IPS-18a (cell line): ENCODE data around the gene PRKN.

Experiments used
- H3K27ac ChIP-seq: one replicate; pipeline ENCODE4 v1.5.1; 2013; ENCODE audit warnings: low read length
- H3K27me3 ChIP-seq: one replicate; pipeline ENCODE4 v1.6.1; 2013; ENCODE audit warnings: mild to moderate bottlenecking, low read length; ENCODE audit not compliant: control insufficient read depth, insufficient read depth
- H3K36me3 ChIP-seq: one replicate; pipeline ENCODE4 v1.6.1; 2013; ENCODE audit warnings: low read depth, low read length; ENCODE audit not compliant: control insufficient read depth
- H3K4me1 ChIP-seq: one replicate; pipeline ENCODE4 v1.6.1; 2013; ENCODE audit warnings: low read depth, low read length; ENCODE audit not compliant: control insufficient read depth
- H3K4me3 ChIP-seq: one replicate; pipeline ENCODE4 v1.5.1; 2013; ENCODE audit warnings: low read length
- H3K9ac ChIP-seq: one replicate; pipeline ENCODE4 v1.6.1; 2013; ENCODE audit warnings: mild to moderate bottlenecking, low read length, moderate library complexity
- H3K9me3 ChIP-seq: one replicate; pipeline ENCODE4 v1.6.1; 2013; ENCODE audit warnings: low read depth, low read length; ENCODE audit not compliant: control insufficient read depth

Gene PRKN

DNA sequence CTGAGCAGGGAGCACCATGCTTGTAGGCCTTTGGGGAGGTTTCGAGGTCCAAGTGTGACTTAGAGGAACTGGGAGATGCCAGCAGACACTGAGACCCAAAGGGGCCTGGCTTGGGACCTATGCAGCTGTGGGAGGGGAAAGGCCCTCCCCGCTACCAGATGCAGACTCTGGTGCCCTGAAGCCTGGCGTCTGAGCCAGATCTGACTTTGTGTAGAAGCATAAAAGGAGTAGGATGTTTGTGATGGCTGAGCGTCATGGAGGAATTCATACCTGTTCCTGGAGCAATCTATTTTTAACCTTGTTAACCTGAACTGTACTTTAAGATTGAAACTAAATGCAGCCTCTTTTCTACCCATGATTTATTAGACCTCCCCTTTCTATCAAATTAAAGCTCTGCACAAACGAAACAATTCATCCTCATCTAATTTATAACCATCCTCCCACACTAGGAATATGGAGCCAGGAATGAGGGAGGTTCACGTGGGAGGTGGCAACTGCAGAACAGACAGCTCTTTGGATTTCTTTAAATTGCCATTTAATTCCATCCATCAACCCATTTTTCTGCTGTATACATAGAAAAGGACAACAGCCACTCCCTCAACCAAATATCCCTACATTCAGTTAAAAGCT is 1281.2 kb downstream of the PRKN start:
- Histone ChIP-seq H3K36me3 (no peaks in the 10 kb centered on the region), H3K4me3 (no peak overlapping the region), H3K27ac (no peak overlapping the region), H3K27me3 (peaks cover 29% of the 10 kb centered on the region), H3K9me3 (no peaks in the 10 kb centered on the region), H3K9ac (no peak overlapping the region), H3K4me1 (peaks cover 16% of the 10 kb centered on the region)

DNA sequence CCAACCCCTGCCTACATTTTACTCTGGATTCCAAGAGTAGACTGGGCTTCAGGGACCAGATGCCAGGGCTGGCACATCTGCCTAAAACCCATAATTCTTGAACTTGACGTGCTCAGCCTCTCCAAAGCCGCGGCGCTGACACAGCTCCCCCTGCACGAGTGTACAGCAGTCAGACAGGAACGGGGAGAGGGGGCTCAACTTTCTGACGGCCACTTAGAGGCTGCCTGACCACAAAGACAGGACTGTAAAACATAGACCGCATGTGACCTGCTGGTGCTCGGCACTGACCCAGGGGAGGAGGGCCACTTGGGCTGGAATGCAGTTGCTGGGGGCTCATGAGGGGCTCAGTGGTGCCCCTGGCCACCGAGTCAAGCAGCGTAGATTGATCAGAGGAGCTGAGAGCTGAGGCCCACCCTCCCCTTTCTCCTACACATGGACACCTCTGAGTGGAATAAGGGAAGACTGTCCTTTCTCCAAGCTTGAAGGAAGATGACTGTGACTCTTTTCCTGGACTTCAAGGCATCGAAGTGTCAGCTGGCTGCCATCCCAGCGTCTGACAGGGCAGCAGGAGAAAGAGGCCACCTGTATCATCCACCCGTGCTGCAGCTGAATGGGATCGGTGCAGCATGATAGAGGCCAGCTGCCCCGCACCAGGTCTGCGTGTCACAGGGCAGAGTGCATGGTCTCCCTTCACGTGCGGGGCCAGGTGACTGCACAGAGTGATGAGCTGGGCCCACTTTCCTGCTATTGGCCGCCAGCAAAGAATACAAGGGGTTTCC is 1282.4 kb downstream of the PRKN start:
- H3K4me1 ChIP-seq, result peaks cover 19% of the 10 kb centered on the region
- H3K27ac ChIP-seq, result no peak overlapping the region
- no peaks in the 10 kb centered on the region for H3K9me3 ChIP-seq
- H3K4me3 ChIP-seq, result no peak overlapping the region
- no peaks in the 10 kb centered on the region for H3K36me3 ChIP-seq
- peaks cover 29% of the 10 kb centered on the region for H3K27me3 ChIP-seq
- H3K9ac ChIP-seq, result no peak overlapping the region

DNA sequence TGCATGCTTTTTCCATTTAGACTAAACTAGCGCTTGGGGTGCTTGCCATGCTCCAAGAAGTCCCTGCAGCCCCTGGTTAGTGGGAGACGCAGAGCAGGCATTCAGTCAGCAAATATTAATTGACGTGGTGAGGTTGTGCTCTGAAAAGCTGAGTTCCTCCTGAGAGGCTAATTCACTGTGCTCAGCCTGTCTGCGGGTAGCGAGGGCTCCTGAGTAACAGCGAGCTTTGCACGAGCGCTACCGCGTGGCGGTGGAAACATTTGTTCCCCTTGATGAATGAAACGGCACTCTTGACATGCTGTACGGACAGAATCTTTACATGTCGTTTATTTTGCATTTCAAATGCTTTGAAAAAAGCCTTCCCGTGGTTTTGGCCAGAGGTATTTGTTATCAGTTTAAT is 1283.1 kb downstream of the PRKN start:
- H3K27ac ChIP-seq, result no peak overlapping the region
- H3K9ac ChIP-seq, result no peak overlapping the region
- H3K4me3 ChIP-seq, result peak overlapping the region; percentile 1
- H3K36me3 ChIP-seq, result no peaks in the 10 kb centered on the region
- no peaks in the 10 kb centered on the region for H3K9me3 ChIP-seq
- peaks cover 29% of the 10 kb centered on the region for H3K27me3 ChIP-seq
- peaks cover 19% of the 10 kb centered on the region for H3K4me1 ChIP-seq

DNA sequence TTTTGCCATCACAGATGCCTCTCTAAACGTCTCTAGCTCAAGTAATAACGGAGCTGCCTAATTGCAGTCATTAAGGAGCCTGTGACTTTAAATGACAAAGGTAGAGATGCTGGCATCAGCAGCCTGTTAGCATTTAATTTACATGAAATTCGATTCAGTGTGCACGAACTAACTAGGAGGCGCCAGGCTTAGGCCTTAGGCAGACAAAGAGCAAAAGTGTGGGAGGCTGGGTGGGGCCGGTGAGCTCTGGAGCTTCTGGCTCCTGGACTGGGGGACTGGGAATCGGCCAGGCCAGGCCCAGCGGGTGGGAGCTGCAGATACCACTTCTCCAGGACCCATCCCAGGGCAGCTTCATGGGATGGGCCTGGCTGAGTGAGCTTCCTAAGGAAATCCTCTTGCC is 1283.7 kb downstream of the PRKN start:
- Histone ChIP-seq H3K27ac (no peak overlapping the region), H3K9me3 (no peaks in the 10 kb centered on the region), H3K4me3 (peak overlapping the region; percentile 1), H3K36me3 (no peaks in the 10 kb centered on the region), H3K27me3 (peaks cover 29% of the 10 kb centered on the region), H3K4me1 (peaks cover 19% of the 10 kb centered on the region), H3K9ac (no peak overlapping the region)

DNA sequence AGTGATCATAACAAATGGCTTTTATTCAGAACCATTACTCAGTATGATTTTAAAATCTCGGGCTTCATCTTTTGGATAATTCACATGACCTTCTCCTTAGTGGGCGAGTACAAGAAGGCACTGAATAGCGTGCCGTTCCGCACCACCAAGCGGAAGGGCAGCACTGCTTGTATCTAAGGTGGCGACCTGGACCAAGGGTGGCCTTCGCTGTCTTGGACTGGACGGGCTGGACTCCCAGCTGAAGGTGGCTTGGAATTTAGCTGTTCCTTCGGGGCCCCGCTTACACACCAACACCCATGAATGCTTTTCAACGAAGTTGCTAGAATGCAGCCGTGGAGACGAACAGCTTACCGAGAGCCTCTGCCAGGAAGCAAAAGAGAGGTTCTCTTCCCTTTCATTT is 1285.1 kb downstream of the PRKN start:
- H3K27me3 ChIP-seq, result peaks cover 29% of the 10 kb centered on the region
- H3K36me3 ChIP-seq, result no peaks in the 10 kb centered on the region
- H3K9ac ChIP-seq, result no peak overlapping the region
- no peak overlapping the region for H3K27ac ChIP-seq
- no peaks in the 10 kb centered on the region for H3K9me3 ChIP-seq
- H3K4me1 ChIP-seq, result peaks cover 19% of the 10 kb centered on the region
- H3K4me3 ChIP-seq, result no peak overlapping the region

DNA sequence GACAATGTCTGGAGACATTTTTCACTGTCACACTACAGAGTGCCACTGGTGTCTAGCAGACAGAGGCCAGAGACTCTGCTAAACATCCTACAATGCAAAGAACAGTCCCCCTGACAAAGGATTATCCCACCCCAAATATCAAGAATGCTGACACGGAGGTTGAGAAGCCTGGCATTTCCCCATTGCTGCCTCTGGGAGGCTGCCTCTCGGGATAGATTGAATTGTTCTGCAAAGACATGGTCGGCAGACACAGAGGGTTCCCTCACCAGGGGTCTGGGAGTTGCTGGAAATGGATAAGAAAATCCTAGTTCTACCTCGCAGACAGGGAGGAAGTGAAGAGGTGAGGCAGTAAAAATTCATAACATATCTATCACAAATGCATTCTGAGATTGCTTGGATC is 1287.3 kb downstream of the PRKN start:
- H3K27me3 ChIP-seq, result peaks cover 26% of the 10 kb centered on the region
- peaks cover 19% of the 10 kb centered on the region for H3K4me1 ChIP-seq
- H3K9me3 ChIP-seq, result no peaks in the 10 kb centered on the region
- no peak overlapping the region for H3K4me3 ChIP-seq
- no peaks in the 10 kb centered on the region for H3K36me3 ChIP-seq
- H3K9ac ChIP-seq, result no peak overlapping the region
- H3K27ac ChIP-seq, result no peak overlapping the region

DNA sequence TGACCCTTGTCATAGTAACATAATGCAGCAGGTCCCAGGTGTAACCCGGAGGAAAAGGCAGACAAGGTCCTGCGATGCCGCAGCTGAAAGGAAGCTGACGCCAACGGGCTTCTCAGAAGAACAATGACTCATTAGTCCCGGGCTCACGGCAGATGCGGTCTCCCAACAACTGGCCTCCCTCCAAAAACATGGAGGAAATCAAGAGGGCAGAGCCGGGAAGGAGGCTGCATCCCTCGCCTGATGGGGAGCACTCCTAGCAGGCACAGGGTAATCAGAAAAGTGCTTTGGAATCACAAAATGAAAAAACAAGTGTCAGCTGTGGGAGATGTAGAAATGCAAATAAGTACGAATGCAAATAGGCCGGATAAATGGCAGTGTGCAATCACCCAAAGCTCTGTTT is 1288.5 kb downstream of the PRKN start:
- Histone ChIP-seq H3K27ac (no peak overlapping the region), H3K27me3 (peaks cover 14% of the 10 kb centered on the region), H3K36me3 (no peaks in the 10 kb centered on the region), H3K4me1 (peaks cover 17% of the 10 kb centered on the region), H3K9me3 (no peaks in the 10 kb centered on the region), H3K9ac (no peak overlapping the region), H3K4me3 (no peak overlapping the region)

DNA sequence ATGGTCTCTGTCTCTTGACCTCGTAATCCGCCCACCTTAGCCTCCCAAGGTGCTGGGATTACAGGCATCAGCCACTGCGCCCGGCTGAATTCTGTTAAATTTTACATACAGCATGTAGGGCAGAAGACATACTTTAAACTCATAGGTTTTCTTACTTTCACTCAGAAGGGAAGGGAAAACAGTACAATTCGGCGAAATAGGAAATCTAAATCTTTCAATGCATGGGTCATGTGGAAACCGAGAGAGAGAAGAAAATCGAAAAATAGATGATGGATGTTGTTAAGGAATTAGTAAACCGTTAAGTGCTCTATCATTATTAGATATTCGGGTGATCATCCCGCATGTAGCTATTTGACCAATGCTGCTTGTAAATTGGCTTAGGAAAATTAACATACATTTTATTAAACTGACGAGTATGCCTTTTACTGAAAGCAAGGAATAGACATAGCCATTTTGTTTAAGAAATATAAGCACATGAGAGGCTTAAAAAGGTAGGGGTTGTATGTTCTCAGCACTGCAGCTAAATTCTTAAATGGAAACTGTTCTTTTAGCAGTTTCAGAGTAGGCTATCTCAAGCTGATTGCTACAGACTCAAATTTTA is 1289.0 kb downstream of the PRKN start:
- Histone ChIP-seq H3K27me3 (peaks cover 8% of the 10 kb centered on the region), H3K9ac (no peak overlapping the region), H3K27ac (no peak overlapping the region), H3K4me3 (no peak overlapping the region), H3K9me3 (no peaks in the 10 kb centered on the region), H3K36me3 (no peaks in the 10 kb centered on the region), H3K4me1 (peaks cover 12% of the 10 kb centered on the region)

DNA sequence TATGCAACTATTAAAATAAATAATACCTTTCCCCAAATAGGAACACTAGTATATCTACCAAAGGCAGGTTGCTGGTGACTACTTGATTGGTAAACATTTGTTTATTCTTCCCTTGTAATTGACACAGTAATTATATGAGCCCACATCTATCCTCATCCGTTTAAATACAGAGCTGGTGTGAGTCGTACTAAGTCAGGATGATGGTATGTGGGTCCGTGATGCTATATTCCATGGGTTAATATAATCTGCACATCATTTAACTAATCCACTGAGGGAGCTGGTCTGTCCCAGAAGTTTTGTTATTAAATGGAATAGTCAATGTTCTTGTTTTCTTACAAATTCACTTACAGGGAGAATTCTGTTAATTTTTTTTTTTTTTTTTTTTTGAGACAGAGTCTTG is 1289.7 kb downstream of the PRKN start:
- H3K27me3 ChIP-seq, result peaks cover 5% of the 10 kb centered on the region
- H3K4me3 ChIP-seq, result no peak overlapping the region
- H3K9me3 ChIP-seq, result no peaks in the 10 kb centered on the region
- no peak overlapping the region for H3K9ac ChIP-seq
- H3K4me1 ChIP-seq, result peaks cover 9% of the 10 kb centered on the region
- H3K27ac ChIP-seq, result no peak overlapping the region
- no peaks in the 10 kb centered on the region for H3K36me3 ChIP-seq

DNA sequence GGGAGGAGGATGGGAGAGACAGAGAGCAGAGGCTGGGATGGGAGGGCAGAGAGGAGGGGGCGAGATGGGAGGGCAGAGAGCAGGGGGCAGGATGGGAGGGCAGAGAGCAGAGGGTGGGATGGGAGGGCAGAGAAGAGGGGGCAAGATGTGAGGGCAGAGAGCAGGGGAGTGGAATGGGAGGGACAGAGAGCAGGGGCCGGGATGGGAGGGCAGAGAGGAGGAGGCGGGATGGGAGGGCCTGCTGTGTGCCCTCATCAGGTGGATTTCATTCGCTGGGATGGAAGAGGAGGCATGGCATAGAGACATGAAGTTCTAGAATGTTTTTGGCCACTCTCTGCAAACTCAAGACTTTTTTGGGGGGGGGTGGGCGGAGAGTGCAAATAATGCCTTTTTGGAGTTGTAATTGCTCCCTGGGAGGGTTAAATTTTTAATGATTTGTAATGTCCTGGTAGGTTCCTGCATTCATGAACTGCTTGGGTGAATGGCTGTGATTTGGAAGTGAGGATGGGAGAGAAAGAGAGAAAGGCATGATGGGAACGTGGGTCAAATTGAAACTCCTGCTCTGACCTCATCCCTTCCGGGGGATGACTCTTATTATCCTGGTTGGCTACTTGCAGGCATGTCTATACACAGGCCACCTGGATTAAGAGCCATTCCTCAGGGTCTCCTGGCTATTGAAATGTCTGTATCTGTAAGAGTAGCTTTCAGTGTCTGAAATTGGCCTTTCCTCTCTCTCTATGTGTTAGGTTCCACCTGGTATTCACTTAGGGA is 1291.3 kb downstream of the PRKN start:
- H3K27ac ChIP-seq, result no peak overlapping the region
- H3K27me3 ChIP-seq, result no peaks in the 10 kb centered on the region
- H3K4me3 ChIP-seq, result no peak overlapping the region
- H3K9ac ChIP-seq, result no peak overlapping the region
- no peaks in the 10 kb centered on the region for H3K9me3 ChIP-seq
- H3K36me3 ChIP-seq, result no peaks in the 10 kb centered on the region
- peaks cover 9% of the 10 kb centered on the region for H3K4me1 ChIP-seq

DNA sequence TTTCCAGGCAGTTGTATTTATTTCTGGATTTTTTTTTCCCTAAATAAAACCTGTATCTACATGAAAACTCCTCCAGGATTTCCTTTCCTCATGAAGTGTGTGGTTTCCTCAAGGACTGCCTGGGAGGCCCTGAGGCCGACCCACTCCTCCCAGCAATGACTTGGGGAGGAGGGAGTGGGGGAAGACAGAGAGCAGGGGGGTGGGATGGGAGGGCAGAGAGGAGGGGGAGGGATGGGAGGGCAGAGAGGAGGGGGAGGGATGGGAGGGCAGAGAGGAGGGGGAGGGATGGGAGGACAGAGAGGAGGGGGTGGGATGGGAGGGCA is 1291.9 kb downstream of the PRKN start:
- Histone ChIP-seq H3K36me3 (no peaks in the 10 kb centered on the region), H3K9me3 (no peaks in the 10 kb centered on the region), H3K27ac (no peak overlapping the region), H3K9ac (no peak overlapping the region), H3K27me3 (no peaks in the 10 kb centered on the region), H3K4me1 (peaks cover 9% of the 10 kb centered on the region), H3K4me3 (no peak overlapping the region)
